ENCODE data around the gene OR2G6. TPM values are rescaled to one million over a fixed set of nuclear protein-coding genes. Genes with fewer than 3 reads are reported as not detected.
"Not testable (repeated sequence)": the region's sequence is repeated elsewhere in the genome, so short reads cannot be mapped to it uniquely, and the experiment has no call there.

The OR2G6 gene
- total RNA-seq, result not detected

- H3K36me3 ChIP-seq (replicated peaks in 1 of 2; ENCODE audit: insufficient read depth in 1 of 2, low read depth in 2 of 2); H3K27me3 ChIP-seq; H3K9me3 ChIP-seq; H3K4me1 ChIP-seq; H3K4me3 ChIP-seq; DNase-seq; H3K27ac ChIP-seq; intact Hi-C loops (cut with DNase I); ATAC-seq: not testable (repeated sequence)
- WGBS, 2 donors, result no CpG with 5 or more reads among the region's 2 CpGs
Observed at GRCh38 chr1:248507773-248508172, at the start of gene OR2G6. Gene OR2G6 (plus strand): TSS chr1:248508073. CDS start chr1:248521647, 13,574 bp downstream.

DNA sequence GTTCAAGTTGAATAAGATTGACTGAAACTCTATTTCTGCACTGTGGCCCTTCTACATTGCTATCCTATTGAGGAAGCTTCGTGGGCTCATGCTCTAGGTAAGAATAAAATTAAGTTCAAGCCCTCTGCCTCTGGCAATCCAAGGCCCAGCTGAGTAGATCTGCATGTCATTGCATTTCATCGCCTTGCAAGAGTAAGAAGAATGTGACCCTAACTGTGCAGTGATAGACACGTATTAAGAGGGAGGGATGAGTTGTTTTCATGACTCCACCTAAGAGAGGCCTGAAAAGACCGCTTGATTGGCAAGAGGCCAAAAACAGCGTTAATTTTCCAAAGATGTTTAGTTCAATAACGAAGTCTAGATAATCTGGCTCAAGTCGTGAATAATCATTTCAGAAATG lies 48.8 kb upstream of the OR2G6 start:
- H3K9me3 ChIP-seq; ATAC-seq; H3K27ac ChIP-seq; H3K4me1 ChIP-seq; H3K4me3 ChIP-seq; H3K36me3 ChIP-seq (replicated peaks in 1 of 2; ENCODE audit: insufficient read depth in 1 of 2, low read depth in 2 of 2); DNase-seq; intact Hi-C loops (cut with DNase I); H3K27me3 ChIP-seq: not testable (repeated sequence)
- 51 to 64% methylated on average over 7 of the region's 7 CpGs for WGBS, 2 donors

- Histone ChIP-seq H3K36me3 (replicated peaks in 1 of 2; ENCODE audit: insufficient read depth in 1 of 2, low read depth in 2 of 2) (no peaks in the 10 kb centered on the region), H3K9me3 (no peaks in the 10 kb centered on the region), H3K4me3 (no peak overlapping the region), H3K27me3 (no peaks in the 10 kb centered on the region), H3K27ac (no peak overlapping the region), H3K4me1 (no peaks in the 10 kb centered on the region)
- TF ChIP-seq POLR2A (IDR thresholded peaks at IDR 0.05) (no peak), CTCF (IDR thresholded peaks at IDR 0.05) (no peak)
- intact Hi-C loops (cut with DNase I), result no loop called here
- no peak for DNase-seq
- no peak for ATAC-seq
- 69 to 71% methylated on average over 4 of the region's 4 CpGs for WGBS, 2 donors
Observed at GRCh38 chr1:248471154-248471553, 36.7 kb upstream of the OR2G6 start.

DNA sequence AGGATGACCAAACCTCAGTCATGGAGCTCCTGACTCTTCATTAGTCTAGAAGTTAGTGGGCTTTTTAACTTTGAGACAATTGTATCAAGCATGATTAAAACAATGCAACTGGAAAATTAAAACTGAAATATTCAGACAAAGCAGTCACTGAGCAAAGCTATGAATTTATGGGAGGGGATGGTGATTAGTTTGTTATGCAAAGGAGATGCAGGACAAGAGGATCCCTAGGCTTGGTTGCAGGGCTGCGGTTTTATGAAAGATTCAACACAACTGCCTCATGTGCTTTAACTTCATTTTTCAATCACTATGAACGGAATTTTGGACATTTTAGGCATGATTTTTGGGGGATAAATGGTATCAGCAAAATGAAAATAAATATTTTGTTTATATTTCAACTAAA lies 35.8 kb upstream of the OR2G6 start:
- H3K27ac ChIP-seq; H3K36me3 ChIP-seq (replicated peaks in 1 of 2; ENCODE audit: insufficient read depth in 1 of 2, low read depth in 2 of 2); H3K4me3 ChIP-seq; H3K9me3 ChIP-seq; intact Hi-C loops (cut with DNase I); DNase-seq; H3K27me3 ChIP-seq; ATAC-seq; H3K4me1 ChIP-seq: not testable (repeated sequence)
- WGBS, 2 donors, result 44 to 45% methylated on average over 2 of the region's 2 CpGs

DNA sequence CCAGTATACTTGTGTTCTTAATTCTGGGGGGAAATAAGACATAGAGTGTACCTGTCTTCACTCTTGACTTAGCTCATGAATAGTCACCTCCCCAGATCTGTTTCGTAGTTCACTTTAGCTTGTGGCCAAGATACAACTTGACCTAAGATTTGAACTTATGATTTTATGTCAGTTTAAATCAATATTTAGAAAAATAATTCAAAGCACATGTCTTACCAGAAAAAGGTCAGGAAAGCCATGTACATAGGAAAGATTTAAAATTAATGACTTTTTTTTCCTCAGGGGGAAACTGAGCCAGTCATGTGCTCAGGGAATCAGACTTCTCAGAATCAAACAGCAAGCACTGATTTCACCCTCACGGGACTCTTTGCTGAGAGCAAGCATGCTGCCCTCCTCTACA lies 34.8 kb upstream of the OR2G6 start, which contains the start of gene OR2T3:
OR2T3 (plus strand) TSS at position 301 of the 400 bp plus-strand sequence; CDS start at position 301, 0 bp downstream.
- H3K36me3 ChIP-seq (replicated peaks in 1 of 2; ENCODE audit: insufficient read depth in 1 of 2, low read depth in 2 of 2); H3K9me3 ChIP-seq; DNase-seq; H3K27me3 ChIP-seq; intact Hi-C loops (cut with DNase I); ATAC-seq; H3K4me3 ChIP-seq; H3K4me1 ChIP-seq; H3K27ac ChIP-seq: not testable (repeated sequence)
- 29 to 56% methylated on average over 1 to 2 of the region's 2 CpGs for WGBS, 2 donors

DNA sequence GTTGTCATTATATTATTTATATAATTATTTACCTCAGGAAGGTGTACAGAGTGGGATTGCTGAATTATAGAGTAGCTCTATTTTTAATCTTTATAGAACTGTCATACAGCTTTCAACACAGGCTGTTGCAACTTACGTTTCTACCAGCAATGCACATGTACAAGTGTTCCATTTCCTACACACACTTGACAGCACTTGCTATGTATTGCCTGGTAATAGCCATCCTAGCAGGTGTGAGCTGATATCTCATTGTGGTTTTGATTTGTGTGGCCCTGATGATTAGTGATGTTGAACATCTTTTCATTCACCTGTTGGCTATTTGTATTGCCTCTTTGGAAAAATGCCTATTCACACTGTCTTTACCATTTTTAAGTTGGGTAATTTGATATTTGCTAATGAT lies 32.2 kb upstream of the OR2G6 start:
- H3K27me3 ChIP-seq; H3K9me3 ChIP-seq; intact Hi-C loops (cut with DNase I); H3K4me1 ChIP-seq; H3K4me3 ChIP-seq; DNase-seq; H3K36me3 ChIP-seq (replicated peaks in 1 of 2; ENCODE audit: insufficient read depth in 1 of 2, low read depth in 2 of 2); H3K27ac ChIP-seq; ATAC-seq: not testable (repeated sequence)
- WGBS, 2 donors, result no CpG with 5 or more reads among the region's 1 CpG

- WGBS, 2 donors, result 52% methylated on average over 13 of the region's 13 CpGs
- H3K4me1 ChIP-seq; intact Hi-C loops (cut with DNase I); ATAC-seq; H3K9me3 ChIP-seq; DNase-seq; H3K36me3 ChIP-seq (replicated peaks in 1 of 2; ENCODE audit: insufficient read depth in 1 of 2, low read depth in 2 of 2); H3K27me3 ChIP-seq; H3K4me3 ChIP-seq; H3K27ac ChIP-seq: not testable (repeated sequence)
Observed at GRCh38 chr1:248481686-248482579, 25.9 kb upstream of the OR2G6 start.

- ATAC-seq; DNase-seq; H3K9me3 ChIP-seq; H3K36me3 ChIP-seq (replicated peaks in 1 of 2; ENCODE audit: insufficient read depth in 1 of 2, low read depth in 2 of 2); H3K4me3 ChIP-seq; H3K4me1 ChIP-seq; H3K27ac ChIP-seq; intact Hi-C loops (cut with DNase I); H3K27me3 ChIP-seq: not testable (repeated sequence)
- WGBS, 2 donors, result 58% methylated on average over 4 of the region's 6 CpGs; no CpG with 5 or more reads in 1 of the 2 donors
Observed at GRCh38 chr1:248488289-248488688, 19.6 kb upstream of the OR2G6 start, which contains the start of gene OR2T5. Gene OR2T5 (plus strand): TSS chr1:248488589. CDS start chr1:248488589, 0 bp downstream.

- DNase-seq; ATAC-seq; intact Hi-C loops (cut with DNase I); H3K4me1 ChIP-seq; H3K27me3 ChIP-seq; H3K4me3 ChIP-seq; H3K27ac ChIP-seq; H3K36me3 ChIP-seq (replicated peaks in 1 of 2; ENCODE audit: insufficient read depth in 1 of 2, low read depth in 2 of 2); H3K9me3 ChIP-seq: not testable (repeated sequence)
- no CpG with 5 or more reads among the region's 5 CpGs for WGBS, 2 donors
Observed at GRCh38 chr1:248496661-248497060, 11.2 kb upstream of the OR2G6 start.

GRCh38 chr1:248500305-248501035 lies 7.4 kb upstream of the OR2G6 start:
- H3K27me3 ChIP-seq; H3K4me3 ChIP-seq; H3K4me1 ChIP-seq; ATAC-seq; DNase-seq; H3K36me3 ChIP-seq (replicated peaks in 1 of 2; ENCODE audit: insufficient read depth in 1 of 2, low read depth in 2 of 2); H3K9me3 ChIP-seq; H3K27ac ChIP-seq; intact Hi-C loops (cut with DNase I): not testable (repeated sequence)
- 50 to 76% methylated on average over 1 of the region's 2 CpGs for WGBS, 2 donors

Data from body of pancreas (tissue), 4 donors.